Thyroid gland (tissue), 4 donors: ENCODE data around the gene TMCC2. TPM values are rescaled to one million over a fixed set of nuclear protein-coding genes. Genes with fewer than 3 reads are reported as not detected.

Experiments
- DNase-seq, 2 donors: peaks; one replicate each; pipeline ENCODE4 v3.0.0-alpha.2; 2019
- H3K27ac ChIP-seq, 3 donors: fragments of 200-600 bp; sonication (generic); 1 replicate in 2 of 3; 2 replicates in 1 of 3; pipeline ENCODE4 v1.5.1; 2016 to 2019; ENCODE audit warnings: mild to moderate bottlenecking in 1 of 3, moderate library complexity in 1 of 3
- H3K27me3 ChIP-seq: fragments of 200-600 bp; sonication (generic); one replicate; pipeline ENCODE4 v1.5.1; 2019
- H3K36me3 ChIP-seq, 2 donors: fragments of 200-600 bp; sonication (generic); one replicate each; pipeline ENCODE4 v1.5.1; 2016 to 2019
- H3K4me1 ChIP-seq, 2 donors: fragments of 200-600 bp; sonication (generic); one replicate each; pipeline ENCODE4 v1.5.1; 2017 to 2019
- H3K4me3 ChIP-seq, 3 donors: fragments of 200-600 bp; sonication (generic); replicated peaks in 1 of 3; 1 replicate in 2 of 3; 2 replicates in 1 of 3; pipeline ENCODE4 v1.5.1; 2016; ENCODE audit warnings: mild to moderate bottlenecking in 1 of 3
- H3K9me3 ChIP-seq: fragments of 200-600 bp; sonication (generic); one replicate; pipeline ENCODE4 v1.5.1; 2017
- POLR2A ChIP-seq, 2 donors: fragments of 450-650 bp; IDR thresholded peaks; one replicate each; pipeline ENCODE4 v1.6.1; 2017; ENCODE audit warnings: antibody characterized with exemption in 2 of 2, mild to moderate bottlenecking in 2 of 2, moderate library complexity in 1 of 2
- WGBS, 2 donors: methylation state at CpG; one replicate each; pipeline ENCODE4 v1.1.5; 2017; 5-methylcytosine and 5-hydroxymethylcytosine counted together
- intact Hi-C: fragments of 100-400 bp; cut with DNase I; formaldehyde crosslinking; loops from one replicate; pipeline ENCODE4 v1.15.1; 2023
- total RNA-seq, 4 donors: library from RNA; depleted of rRNA; stranded (reverse); fragments of >200 nt; gene quantifications; one replicate each; pipeline ENCODE4 v1.2.3, GENCODE V29; 2016
- TF ChIP-seq, protein P1 (sequence below), 6 experiments: fragments of 200-600 bp in 3 of 6; fragments of 450-650 bp in 3 of 6; sonication (generic) in 3 of 6; IDR thresholded peaks; one replicate each; pipeline ENCODE4 v1.5.1; 2016 to 2019; ENCODE audit warnings: antibody characterized with exemption in 6 of 6, mild to moderate bottlenecking in 2 of 6, inconsistent platforms in 1 of 6, moderate library complexity in 1 of 6

TMCC2 gene
- total RNA-seq, 4 donors from 2014 or later: 2.3 to 3.6 (median 3.1) TPM

DNA sequence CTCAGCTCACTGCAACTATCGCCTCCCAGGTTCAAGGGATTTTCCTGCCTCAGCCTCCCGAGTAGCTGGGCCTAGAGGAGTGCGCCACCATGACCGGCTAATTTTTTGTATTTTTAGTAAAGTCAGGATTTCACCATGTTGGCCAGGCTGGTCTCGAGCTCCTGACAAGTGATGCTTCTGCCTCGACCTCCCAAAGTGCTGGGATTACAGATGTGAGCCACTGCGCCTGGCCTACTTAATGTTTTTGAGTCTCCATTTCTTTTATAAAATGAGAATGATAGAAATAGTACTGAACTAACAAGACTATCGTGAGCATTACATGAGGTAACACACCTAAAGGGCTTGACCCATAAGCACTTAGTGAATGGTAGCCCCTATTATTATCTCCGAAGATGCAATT lies 72.4 kb downstream of the TMCC2 start:
- Histone ChIP-seq H3K9me3 (no peaks in the 10 kb centered on the region), H3K4me3 (no peak overlapping the region), H3K27ac (peak overlapping the region; percentile 94 to 95 (median 95)), H3K4me1 (peaks cover 48 to 77% of the 10 kb centered on the region in 2 donors), H3K27me3 (no peaks in the 10 kb centered on the region), H3K36me3 (peaks cover 20% of the 10 kb centered on the region in 2 donors)
- 86 to 89% methylated on average over 9 of the region's 9 CpGs for WGBS, 2 donors
- no peak for DNase-seq
- intact Hi-C loops: no loop called here
- TF ChIP-seq POLR2A (IDR thresholded peaks at IDR 0.05): no peak
- TF ChIP-seq, protein P1, sequence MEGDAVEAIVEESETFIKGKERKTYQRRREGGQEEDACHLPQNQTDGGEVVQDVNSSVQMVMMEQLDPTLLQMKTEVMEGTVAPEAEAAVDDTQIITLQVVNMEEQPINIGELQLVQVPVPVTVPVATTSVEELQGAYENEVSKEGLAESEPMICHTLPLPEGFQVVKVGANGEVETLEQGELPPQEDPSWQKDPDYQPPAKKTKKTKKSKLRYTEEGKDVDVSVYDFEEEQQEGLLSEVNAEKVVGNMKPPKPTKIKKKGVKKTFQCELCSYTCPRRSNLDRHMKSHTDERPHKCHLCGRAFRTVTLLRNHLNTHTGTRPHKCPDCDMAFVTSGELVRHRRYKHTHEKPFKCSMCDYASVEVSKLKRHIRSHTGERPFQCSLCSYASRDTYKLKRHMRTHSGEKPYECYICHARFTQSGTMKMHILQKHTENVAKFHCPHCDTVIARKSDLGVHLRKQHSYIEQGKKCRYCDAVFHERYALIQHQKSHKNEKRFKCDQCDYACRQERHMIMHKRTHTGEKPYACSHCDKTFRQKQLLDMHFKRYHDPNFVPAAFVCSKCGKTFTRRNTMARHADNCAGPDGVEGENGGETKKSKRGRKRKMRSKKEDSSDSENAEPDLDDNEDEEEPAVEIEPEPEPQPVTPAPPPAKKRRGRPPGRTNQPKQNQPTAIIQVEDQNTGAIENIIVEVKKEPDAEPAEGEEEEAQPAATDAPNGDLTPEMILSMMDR (IDR thresholded peaks at IDR 0.05): no peak

DNA sequence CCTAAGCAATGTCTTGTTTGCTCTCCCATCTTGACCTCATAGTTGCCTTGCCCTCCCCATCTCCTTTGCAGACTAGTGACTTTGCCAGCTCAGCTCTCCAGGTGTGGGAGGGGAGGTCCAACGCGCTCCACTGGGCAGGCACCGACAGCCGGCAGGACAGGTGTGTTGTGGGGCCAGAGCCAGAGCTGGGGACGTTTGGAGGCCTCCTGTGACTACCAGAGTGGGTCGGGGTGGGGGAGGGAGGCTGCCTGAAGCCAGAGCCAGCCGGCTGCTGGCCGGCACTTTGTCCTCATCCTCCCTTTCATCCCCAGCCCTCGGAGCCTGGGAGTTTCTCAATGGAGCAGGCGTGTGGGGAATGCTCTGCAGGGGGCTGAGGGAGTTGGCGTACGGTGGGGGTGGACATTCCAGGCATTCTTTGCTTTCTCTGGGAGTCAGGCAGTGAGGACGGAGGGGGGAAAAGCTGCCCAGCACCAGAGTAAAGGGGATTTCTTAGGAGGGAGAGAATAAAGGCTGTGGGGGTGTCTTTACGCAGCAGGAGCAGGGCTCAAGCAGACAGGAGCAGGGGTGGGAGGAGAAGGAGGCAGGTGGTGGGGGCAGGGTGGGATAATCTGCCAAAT lies 73.6 kb downstream of the TMCC2 start:
- peak in 1 of 2 donors; percentile 47 for TF ChIP-seq POLR2A (IDR thresholded peaks at IDR 0.05)
- TF ChIP-seq, protein P1 (IDR thresholded peaks at IDR 0.05): no peak
- intact Hi-C loops: no loop called here
- H3K27ac ChIP-seq: peak overlapping the region; percentile 95 to 97 (median 95)
- peaks cover 30 to 31% of the 10 kb centered on the region in 2 donors for H3K36me3 ChIP-seq
- WGBS, 2 donors: 24 to 27% methylated on average over 9 to 12 of the region's 14 CpGs
- DNase-seq: peak; percentile 99 to 100
- peaks cover 48 to 69% of the 10 kb centered on the region in 2 donors for H3K4me1 ChIP-seq
- no peaks in the 10 kb centered on the region for H3K27me3 ChIP-seq
- no peak overlapping the region for H3K4me3 ChIP-seq
- H3K9me3 ChIP-seq: no peaks in the 10 kb centered on the region

DNA sequence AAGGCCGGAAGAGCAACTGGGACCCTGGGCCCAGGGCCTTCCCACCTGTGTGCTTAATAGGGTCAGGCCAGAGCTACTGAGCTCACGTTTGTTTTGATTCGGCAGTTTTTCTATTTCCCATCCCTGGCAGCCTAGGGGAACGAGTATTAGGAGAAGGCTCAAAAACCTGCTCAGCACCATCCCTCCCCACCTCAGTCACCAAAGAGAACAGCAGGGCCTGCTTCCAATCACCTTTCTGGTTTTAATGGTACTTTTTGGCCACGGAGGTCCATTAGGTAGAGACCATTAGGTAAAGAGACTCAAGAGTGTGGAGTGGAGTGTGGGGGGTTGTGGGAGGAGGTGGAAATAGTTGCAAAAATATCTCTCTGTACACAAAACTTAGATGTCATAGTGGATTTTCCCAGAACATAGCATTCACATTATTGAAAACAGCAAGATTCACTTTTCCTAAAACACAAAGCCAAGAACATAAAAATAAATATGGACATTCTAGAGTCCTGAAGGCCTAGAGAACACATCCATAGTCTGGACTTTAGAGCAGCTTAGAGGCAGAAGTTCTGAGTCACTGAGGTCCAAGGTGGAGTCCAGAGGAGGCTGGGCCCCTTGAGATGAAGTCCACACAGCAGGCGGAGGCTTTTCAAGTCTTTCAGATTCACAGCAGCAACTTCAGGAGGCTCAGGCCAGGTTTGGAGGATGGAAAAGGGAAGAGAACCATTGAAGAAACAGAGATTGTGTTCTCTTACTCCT lies 74.3 kb downstream of the TMCC2 start:
- intact Hi-C loops: no loop called here
- H3K4me3 ChIP-seq: no peak overlapping the region
- no peaks in the 10 kb centered on the region for H3K27me3 ChIP-seq
- H3K4me1 ChIP-seq: peaks cover 48 to 62% of the 10 kb centered on the region in 2 donors
- no peak for DNase-seq
- 29 to 37% methylated on average over 6 of the region's 6 CpGs for WGBS, 2 donors
- no peaks in the 10 kb centered on the region for H3K9me3 ChIP-seq
- peak in 1 of 2 donors; percentile 6 for TF ChIP-seq POLR2A (IDR thresholded peaks at IDR 0.05)
- TF ChIP-seq, protein P1 (IDR thresholded peaks at IDR 0.05): no peak
- peak overlapping the region; percentile 53 to 97 (median 93) for H3K27ac ChIP-seq
- peaks cover 34 to 37% of the 10 kb centered on the region in 2 donors for H3K36me3 ChIP-seq

DNA sequence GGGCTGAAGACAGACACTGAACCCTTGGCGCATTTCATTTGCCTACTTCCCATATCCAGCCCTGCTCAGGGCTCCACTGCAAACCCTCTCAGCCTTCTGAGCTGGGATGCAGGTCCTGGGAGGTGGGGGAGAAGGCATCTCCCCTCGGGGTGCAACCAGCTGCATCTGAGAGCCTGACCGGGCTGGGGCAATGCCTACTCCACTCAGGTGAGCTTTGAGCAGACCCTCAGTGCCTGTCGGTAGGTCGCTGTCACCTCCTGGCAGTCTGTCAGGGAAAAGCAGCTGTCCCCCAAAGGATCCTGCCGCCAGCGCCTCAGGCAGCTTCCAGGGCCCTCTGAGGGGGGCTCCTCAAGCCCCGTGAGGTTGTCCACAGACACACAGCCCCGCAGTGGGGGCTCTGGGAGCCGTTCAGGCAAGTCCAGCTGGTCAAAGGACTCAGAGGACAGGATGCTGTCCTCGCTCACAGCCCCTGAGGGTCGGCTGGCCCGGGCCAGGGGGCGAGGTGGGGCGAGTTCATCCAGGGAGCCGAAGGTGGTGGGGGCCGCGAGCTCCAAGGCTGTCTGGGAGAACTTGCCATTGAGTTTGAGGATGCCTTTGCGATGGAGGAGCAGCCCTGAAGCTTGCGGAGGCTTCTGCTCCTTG lies 75.6 kb downstream of the TMCC2 start:
- H3K27ac ChIP-seq: peak overlapping the region; percentile 53 to 97 (median 93)
- peaks cover 40 to 48% of the 10 kb centered on the region in 2 donors for H3K4me1 ChIP-seq
- TF ChIP-seq POLR2A (IDR thresholded peaks at IDR 0.05): peak in 1 of 2 donors; percentile 7
- TF ChIP-seq, protein P1 (IDR thresholded peaks at IDR 0.05): no peak
- H3K4me3 ChIP-seq: no peak overlapping the region
- intact Hi-C loops: no loop called here
- 78 to 84% methylated on average over 13 to 15 of the region's 20 CpGs for WGBS, 2 donors
- peaks cover 46 to 51% of the 10 kb centered on the region in 2 donors for H3K36me3 ChIP-seq
- no peaks in the 10 kb centered on the region for H3K27me3 ChIP-seq
- DNase-seq: no peak
- H3K9me3 ChIP-seq: no peaks in the 10 kb centered on the region
